ENCODE measurements around the gene PSMC3.

- TF ChIP-seq CTCF (IDR thresholded peaks at IDR 0.05) (no peak), POLR2AphosphoS5 (IDR thresholded peaks at IDR 0.05; ENCODE audit: low read depth, low read length) (no peak), REST (IDR thresholded peaks at IDR 0.05; ENCODE audit: insufficient read depth in 1 of 2, low read depth in 2 of 2, low read length in 1 of 2) (no peak), SIN3A (IDR thresholded peaks at IDR 0.05; ENCODE audit: borderline replicate concordance, insufficient read depth, low read depth, low read length) (no peak), TCF7L2 (IDR thresholded peaks at IDR 0.05; ENCODE audit: low read depth, low read length) (no peak)
These were observed 6.9 kb upstream of the PSMC3 start for GRCh38 chr11:47433157-47433556.
